SK-N-SH treated with all-trans-retinoic acid at 6 μM for 48 hours (cell line): Measurements from ENCODE around the gene IL10RA.

Experiments used
- ARNTL ChIP-seq: fragments of 450-650 bp; formaldehyde crosslinking; IDR thresholded peaks from 2 replicates; pipeline ENCODE4 v1.5.0; 2020; ENCODE audit warnings: low read depth, mild to moderate bottlenecking, moderate library complexity, borderline replicate concordance
- CREB5 ChIP-seq: fragments of 250-450 bp; sonication (Bioruptor Pico); IDR thresholded peaks from 2 replicates; pipeline ENCODE4 v1.5.1; 2020; ENCODE audit warnings: low read depth, mild to moderate bottlenecking, moderate library complexity
- CSRNP3 ChIP-seq: fragments of 250-450 bp; sonication (Bioruptor Pico); IDR thresholded peaks from 2 replicates; pipeline ENCODE4 v1.5.1; 2021; ENCODE audit warnings: mild to moderate bottlenecking, moderate library complexity
- GLIS3 ChIP-seq: fragments of 250-450 bp; sonication (Bioruptor Pico); IDR thresholded peaks from 2 replicates; pipeline ENCODE4 v1.5.0; 2020; ENCODE audit warnings: mild to moderate bottlenecking, moderate library complexity
- PATZ1 ChIP-seq: fragments of 250-450 bp; sonication (Bioruptor Pico); IDR thresholded peaks from 2 replicates; pipeline ENCODE4 v1.8.0; 2020; ENCODE audit warnings: mild to moderate bottlenecking, moderate library complexity, borderline replicate concordance
- POU6F1 ChIP-seq: fragments of 250-450 bp; sonication (Bioruptor Pico); IDR thresholded peaks from 2 replicates; pipeline ENCODE4 v1.8.0; 2021; ENCODE audit warnings: low read depth, mild to moderate bottlenecking, moderate library complexity, borderline replicate concordance
- RARB ChIP-seq: fragments of 250-450 bp; sonication (Bioruptor Pico); IDR thresholded peaks from 2 replicates; pipeline ENCODE4 v1.8.0; 2021; ENCODE audit warnings: mild to moderate bottlenecking, moderate library complexity
- SNAI2 ChIP-seq: fragments of 250-450 bp; sonication (Bioruptor Pico); IDR thresholded peaks from 2 replicates; pipeline ENCODE4 v1.5.0; 2020; ENCODE audit warnings: mild to moderate bottlenecking, moderate library complexity
- ZC3H10 ChIP-seq: fragments of 250-450 bp; sonication (Bioruptor Pico); IDR thresholded peaks from 2 replicates; pipeline ENCODE4 v1.5.1; 2021; ENCODE audit warnings: mild to moderate bottlenecking, moderate library complexity
- ZFP3 ChIP-seq: fragments of 250-450 bp; sonication (Bioruptor Pico); IDR thresholded peaks from 2 replicates; pipeline ENCODE4 v1.5.0; 2020; ENCODE audit warnings: mild to moderate bottlenecking, moderate library complexity
- ZFP30 ChIP-seq: fragments of 450-650 bp; formaldehyde crosslinking; IDR thresholded peaks from 2 replicates; pipeline ENCODE4 v1.5.0; 2022; ENCODE audit warnings: mild to moderate bottlenecking, moderate library complexity
- ZNF70 ChIP-seq: fragments of 450-650 bp; formaldehyde crosslinking; IDR thresholded peaks from 2 replicates; pipeline ENCODE4 v1.5.0; 2020; ENCODE audit warnings: mild to moderate bottlenecking, moderate library complexity

GRCh38 chr11:117969160-117969991 is 16.8 kb upstream of the IL10RA start:
- TF ChIP-seq ZFP3 (CRISPR knock-in tag), result no peak
- TF ChIP-seq GLIS3 (CRISPR knock-in tag), result no peak
- TF ChIP-seq POU6F1 (CRISPR knock-in tag), result no peak
- TF ChIP-seq ZFP30 (CRISPR knock-in tag), result no peak
- TF ChIP-seq PATZ1 (CRISPR knock-in tag), result no peak
- TF ChIP-seq SNAI2, result no peak
- TF ChIP-seq ZNF70 (CRISPR knock-in tag), result no peak
- TF ChIP-seq RARB (CRISPR knock-in tag), result no peak
- no peak for TF ChIP-seq ZC3H10
- TF ChIP-seq CREB5 (CRISPR knock-in tag), result no peak
- no peak for TF ChIP-seq CSRNP3 (CRISPR knock-in tag)
- TF ChIP-seq ARNTL, result no peak
